HG03571 (cell line): ENCODE data around the gene TEDC1.

Experiments
- ATAC-seq: cut with Tn5 transposase; IDR thresholded peaks from one replicate; pipeline ENCODE4 v1.9.1; 2021; ENCODE audit not compliant: unreplicated experiment

Gene TEDC1

GRCh38 chr14:105495990-105496830 is 5.2 kb downstream of the TEDC1 start:
- ATAC-seq, result no peak

GRCh38 chr14:105496831-105497591 is 6.0 kb downstream of the TEDC1 start:
- no peak for ATAC-seq

GRCh38 chr14:105497671-105498429 is 6.8 kb downstream of the TEDC1 start:
- ATAC-seq, result no peak

- ATAC-seq, result no peak
Measured at GRCh38 chr14:105498430-105499255, 7.6 kb downstream of the TEDC1 start.

- ATAC-seq, result no peak
Measured at GRCh38 chr14:105499256-105500035, 8.4 kb downstream of the TEDC1 start.

GRCh38 chr14:105500036-105500725 is 9.1 kb downstream of the TEDC1 start:
- no peak for ATAC-seq

- ATAC-seq, result no peak
Measured at GRCh38 chr14:105500726-105501101, 9.7 kb downstream of the TEDC1 start.

- ATAC-seq, result no peak
Measured at GRCh38 chr14:105501504-105502291, 10.7 kb downstream of the TEDC1 start.

GRCh38 chr14:105502446-105503295 is 11.6 kb downstream of the TEDC1 start:
- ATAC-seq, result no peak

- no peak for ATAC-seq
Measured at GRCh38 chr14:105503296-105503640, 12.2 kb downstream of the TEDC1 start.

GRCh38 chr14:105503935-105504692 is 13.1 kb downstream of the TEDC1 start:
- ATAC-seq, result no peak

GRCh38 chr14:105505101-105505500 is 14.1 kb downstream of the TEDC1 start:
- ATAC-seq, result no peak

- no peak for ATAC-seq
Measured at GRCh38 chr14:105507247-105507646, 16.2 kb downstream of the TEDC1 start.

GRCh38 chr14:105508069-105508468 is 17.0 kb downstream of the TEDC1 start:
- no peak for ATAC-seq

GRCh38 chr14:105508601-105509000 is 17.6 kb downstream of the TEDC1 start:
- ATAC-seq, result no peak

- no peak for ATAC-seq
Measured at GRCh38 chr14:105517096-105517495, 26.1 kb downstream of the TEDC1 start.
